22Rv1 (cell line): ENCODE data around the gene SFXN4.

Source experiments
- H3K27ac ChIP-seq: fragments of 450-650 bp; 2 replicates; pipeline ENCODE4 v1.5.1; 2017
- ZFX ChIP-seq: fragments of 450-650 bp; IDR thresholded peaks from 2 replicates; pipeline ENCODE4 v1.6.1; 2017; ENCODE audit warnings: antibody characterized with exemption, borderline replicate concordance
- TF ChIP-seq, protein P1 (sequence below): fragments of 450-650 bp; IDR thresholded peaks from 2 replicates; pipeline ENCODE4 v1.5.1; 2017; ENCODE audit warnings: mild to moderate bottlenecking

SFXN4 gene

GRCh38 chr10:119120875-119121274, 44.6 kb downstream of the SFXN4 start:
- no peak overlapping the region for H3K27ac ChIP-seq
- no peak for TF ChIP-seq ZFX
- TF ChIP-seq, protein P1, sequence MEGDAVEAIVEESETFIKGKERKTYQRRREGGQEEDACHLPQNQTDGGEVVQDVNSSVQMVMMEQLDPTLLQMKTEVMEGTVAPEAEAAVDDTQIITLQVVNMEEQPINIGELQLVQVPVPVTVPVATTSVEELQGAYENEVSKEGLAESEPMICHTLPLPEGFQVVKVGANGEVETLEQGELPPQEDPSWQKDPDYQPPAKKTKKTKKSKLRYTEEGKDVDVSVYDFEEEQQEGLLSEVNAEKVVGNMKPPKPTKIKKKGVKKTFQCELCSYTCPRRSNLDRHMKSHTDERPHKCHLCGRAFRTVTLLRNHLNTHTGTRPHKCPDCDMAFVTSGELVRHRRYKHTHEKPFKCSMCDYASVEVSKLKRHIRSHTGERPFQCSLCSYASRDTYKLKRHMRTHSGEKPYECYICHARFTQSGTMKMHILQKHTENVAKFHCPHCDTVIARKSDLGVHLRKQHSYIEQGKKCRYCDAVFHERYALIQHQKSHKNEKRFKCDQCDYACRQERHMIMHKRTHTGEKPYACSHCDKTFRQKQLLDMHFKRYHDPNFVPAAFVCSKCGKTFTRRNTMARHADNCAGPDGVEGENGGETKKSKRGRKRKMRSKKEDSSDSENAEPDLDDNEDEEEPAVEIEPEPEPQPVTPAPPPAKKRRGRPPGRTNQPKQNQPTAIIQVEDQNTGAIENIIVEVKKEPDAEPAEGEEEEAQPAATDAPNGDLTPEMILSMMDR, result no peak

DNA sequence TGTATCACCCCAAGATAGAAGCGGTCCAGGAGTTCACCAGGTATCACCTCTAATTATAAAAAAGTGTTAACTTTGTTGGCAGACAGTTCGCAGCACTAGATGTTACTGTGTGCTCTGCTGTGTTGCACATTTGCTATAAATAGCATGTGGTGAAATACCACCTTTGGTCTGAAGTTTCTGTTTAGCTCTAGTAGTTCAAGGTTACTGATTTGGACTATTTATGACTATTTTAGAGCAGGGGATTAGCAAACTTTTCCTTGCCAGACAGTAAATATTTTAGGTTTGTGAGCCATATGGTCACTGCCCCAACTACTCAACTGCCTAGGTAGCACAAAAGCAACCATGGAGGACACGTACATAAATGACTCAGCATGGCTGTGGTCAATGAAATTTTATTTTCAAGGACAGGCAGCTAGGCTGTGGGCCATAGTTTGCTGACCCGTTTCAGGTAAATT, 45.1 kb downstream of the SFXN4 start:
- H3K27ac ChIP-seq, result no peak overlapping the region
- TF ChIP-seq ZFX, result no peak
- TF ChIP-seq, protein P1, result no peak

DNA sequence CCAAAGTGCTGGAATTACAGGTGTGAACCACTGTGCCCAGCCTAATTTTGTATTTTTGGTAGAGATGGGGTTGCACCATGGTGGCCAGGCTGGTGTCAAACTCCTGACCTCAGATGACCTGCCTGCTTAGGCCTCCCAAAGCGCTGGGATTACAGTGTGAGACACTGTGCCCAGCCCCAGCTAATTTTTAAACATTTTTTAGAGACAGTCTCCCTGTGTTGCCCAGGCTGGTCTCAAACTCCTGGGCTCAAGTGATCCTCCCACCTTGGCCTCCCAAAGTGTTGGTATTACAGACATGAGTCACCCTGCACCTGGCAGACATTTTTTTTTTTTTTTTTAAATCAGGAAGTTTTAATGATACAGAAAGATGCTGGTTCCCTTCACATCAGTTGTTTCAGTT, 46.1 kb downstream of the SFXN4 start:
- no peak for TF ChIP-seq ZFX
- TF ChIP-seq, protein P1, result no peak
- H3K27ac ChIP-seq, result no peak overlapping the region

DNA sequence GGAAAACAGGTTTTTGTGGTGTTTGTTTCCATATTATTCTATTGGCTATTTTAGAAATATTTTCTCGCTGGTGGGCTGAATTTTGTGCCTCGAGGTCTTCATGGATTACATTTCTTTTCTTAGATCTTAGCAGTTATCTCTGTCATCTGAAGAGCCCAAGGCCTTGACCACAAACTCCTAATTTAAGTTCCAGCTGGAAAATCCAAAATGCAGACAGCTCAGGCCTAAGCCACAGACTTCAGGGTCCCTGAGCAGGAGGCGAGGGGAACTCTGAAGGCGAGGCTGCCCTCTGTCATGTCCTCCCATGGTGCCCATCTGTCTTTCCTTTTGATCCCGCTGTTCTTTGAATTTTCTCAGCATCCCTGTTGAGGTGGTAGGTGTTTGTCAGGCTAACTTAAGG, 47.3 kb downstream of the SFXN4 start:
- no peak for TF ChIP-seq ZFX
- TF ChIP-seq, protein P1, result no peak
- no peak overlapping the region for H3K27ac ChIP-seq

- TF ChIP-seq, protein P1, result no peak
- no peak for TF ChIP-seq ZFX
- H3K27ac ChIP-seq, result no peak overlapping the region
These were observed 49.1 kb downstream of the SFXN4 start for GRCh38 chr10:119116326-119116951.

DNA sequence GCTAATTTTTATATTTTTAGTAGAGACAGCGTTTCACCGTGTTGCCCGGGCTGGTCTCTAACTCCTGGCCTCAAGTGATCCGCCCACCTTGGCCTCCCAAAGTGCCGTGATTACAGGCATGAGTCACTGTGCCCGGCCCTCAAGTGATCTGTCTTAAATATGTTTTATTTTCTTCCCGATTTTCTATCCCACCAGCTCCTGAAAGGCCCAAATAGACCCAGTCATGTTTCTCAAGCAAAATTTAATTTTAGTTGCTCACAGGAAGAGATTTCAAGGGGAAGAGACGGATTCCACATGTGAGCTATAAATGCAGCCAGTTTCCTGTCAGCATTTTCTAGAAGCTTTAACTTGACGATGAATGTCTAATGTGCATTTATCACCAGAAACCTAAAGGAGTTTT, 49.6 kb downstream of the SFXN4 start:
- TF ChIP-seq, protein P1, result no peak
- no peak for TF ChIP-seq ZFX
- H3K27ac ChIP-seq, result no peak overlapping the region

DNA sequence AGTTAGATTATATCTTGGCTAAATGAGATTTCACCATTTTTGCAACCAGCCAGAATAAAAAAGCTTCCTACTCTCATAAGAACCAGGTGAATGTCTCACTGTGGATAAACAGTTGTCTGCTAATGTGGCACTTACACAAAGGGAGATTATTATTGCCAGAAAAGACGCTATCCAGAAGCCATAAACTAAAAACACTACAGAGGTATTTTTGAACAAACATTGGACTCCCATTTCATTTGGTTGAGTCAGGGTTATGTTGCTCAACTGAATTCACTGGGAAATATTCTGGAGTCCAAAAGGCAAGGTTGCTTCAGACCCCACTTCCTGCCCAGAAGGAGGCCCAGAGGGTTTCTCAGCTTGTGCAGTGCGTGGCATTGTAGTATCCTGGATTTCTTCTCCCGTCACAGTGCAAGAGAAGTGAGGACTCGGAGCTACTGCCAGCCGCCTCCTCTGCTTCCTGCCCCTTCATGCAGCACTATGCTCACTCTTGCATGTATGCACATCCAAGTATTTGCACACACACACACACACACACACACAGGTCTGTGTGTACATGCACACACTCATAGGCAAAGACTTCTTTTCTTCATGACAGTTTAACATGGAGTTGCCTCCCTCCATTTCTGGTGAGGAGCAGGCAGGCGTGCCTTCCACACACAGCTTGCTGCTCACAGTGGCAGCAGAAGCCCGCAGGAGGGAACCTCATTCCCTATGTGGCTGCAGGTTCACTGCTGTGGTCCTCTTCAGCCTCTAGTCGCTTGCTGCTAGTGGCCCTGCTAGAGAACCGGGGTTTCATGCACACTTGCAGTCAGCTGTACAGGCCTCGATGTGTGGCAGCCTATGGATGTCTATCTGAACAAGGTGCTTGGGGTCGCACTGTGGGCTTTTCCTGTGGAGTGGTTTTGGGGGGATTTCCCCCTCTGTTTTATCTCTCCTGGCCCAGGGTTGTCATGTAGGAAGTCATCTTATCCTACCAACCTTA, 51.5 kb downstream of the SFXN4 start:
- H3K27ac ChIP-seq, result no peak overlapping the region
- no peak for TF ChIP-seq ZFX
- TF ChIP-seq, protein P1, result no peak
